ENCODE results near the gene RSL24D1. TPM values are rescaled to one million over a fixed set of nuclear protein-coding genes. Genes with fewer than 3 reads are reported as not detected.
A peak's percentile ranks its signal among the peaks of the same experiment; 100 is the strongest.

Gene RSL24D1
- 30.3 and 45.8 TPM in 2 replicates for total RNA-seq
- 46.1 and 69.7 TPM in 2 replicates for polyA plus RNA-seq

DNA sequence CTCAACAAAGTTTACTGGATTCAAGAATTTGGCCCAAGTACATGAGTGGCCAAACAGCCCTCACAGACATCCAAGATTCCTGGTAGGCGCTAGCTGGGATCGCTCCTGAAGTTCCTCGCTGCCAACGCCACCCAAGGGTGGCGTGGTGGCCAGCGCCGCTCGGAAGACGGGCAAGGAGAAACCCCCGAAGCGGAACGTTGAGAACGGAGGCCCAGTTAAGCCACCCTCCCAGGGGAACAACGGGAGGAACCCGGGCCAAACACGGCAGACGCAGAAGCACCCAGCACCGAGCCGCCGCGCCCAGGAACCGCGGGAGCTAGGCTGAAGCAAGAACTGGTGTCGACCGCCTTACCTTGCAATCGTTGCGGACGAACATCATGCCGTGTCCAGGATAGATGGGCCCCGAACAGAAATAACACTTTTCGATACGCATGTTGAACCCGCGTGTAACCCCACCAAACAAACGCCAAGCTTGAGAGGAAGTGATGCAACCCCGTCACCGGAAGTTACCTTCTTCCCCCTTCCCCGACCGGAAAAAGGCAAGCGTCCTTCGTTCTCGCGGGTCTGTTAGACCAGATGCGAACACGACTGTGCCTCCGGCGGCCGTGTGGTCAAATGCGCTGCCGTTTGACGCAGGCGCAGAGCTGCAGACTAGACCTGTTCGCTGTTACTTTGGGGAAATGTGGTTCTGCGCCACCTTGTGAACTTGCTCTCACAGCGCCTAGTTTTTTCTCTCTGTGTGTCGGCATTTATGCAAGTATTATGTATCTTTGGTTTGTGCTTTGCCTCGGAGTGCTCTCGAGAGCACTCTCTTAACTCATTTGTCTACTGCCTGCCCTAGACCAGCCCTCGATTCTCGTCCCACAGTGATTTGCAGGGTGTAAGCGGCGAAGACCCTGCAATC, at the start of gene RSL24D1:
RSL24D1 (minus strand) TSS at position 484 of the 904 bp plus-strand sequence; CDS start at position 433, 51 bp downstream.
- Histone ChIP-seq H3K4me3 (peak within 1 kb of the TSS; percentile 61), H3K27ac (peak within 1 kb of the TSS; percentile 91), H3K9me3 (ENCODE audit: low read depth) (no peaks in the 10 kb centered on the region), H3K27me3 (no peaks in the 10 kb centered on the region), H3K36me3 (peaks cover 6% of the 10 kb centered on the region), H3K4me1 (ENCODE audit: low read depth) (peaks cover 6% of the 10 kb centered on the region)
- peak; percentile 98 to 99 for DNase-seq (ENCODE audit: low read depth in 1 of 2, low spot score in 1 of 2)
- TF ChIP-seq, protein P1, sequence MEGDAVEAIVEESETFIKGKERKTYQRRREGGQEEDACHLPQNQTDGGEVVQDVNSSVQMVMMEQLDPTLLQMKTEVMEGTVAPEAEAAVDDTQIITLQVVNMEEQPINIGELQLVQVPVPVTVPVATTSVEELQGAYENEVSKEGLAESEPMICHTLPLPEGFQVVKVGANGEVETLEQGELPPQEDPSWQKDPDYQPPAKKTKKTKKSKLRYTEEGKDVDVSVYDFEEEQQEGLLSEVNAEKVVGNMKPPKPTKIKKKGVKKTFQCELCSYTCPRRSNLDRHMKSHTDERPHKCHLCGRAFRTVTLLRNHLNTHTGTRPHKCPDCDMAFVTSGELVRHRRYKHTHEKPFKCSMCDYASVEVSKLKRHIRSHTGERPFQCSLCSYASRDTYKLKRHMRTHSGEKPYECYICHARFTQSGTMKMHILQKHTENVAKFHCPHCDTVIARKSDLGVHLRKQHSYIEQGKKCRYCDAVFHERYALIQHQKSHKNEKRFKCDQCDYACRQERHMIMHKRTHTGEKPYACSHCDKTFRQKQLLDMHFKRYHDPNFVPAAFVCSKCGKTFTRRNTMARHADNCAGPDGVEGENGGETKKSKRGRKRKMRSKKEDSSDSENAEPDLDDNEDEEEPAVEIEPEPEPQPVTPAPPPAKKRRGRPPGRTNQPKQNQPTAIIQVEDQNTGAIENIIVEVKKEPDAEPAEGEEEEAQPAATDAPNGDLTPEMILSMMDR (IDR thresholded peaks at IDR 0.05; ENCODE audit: low read depth, low read length), result peak; percentile 56

DNA sequence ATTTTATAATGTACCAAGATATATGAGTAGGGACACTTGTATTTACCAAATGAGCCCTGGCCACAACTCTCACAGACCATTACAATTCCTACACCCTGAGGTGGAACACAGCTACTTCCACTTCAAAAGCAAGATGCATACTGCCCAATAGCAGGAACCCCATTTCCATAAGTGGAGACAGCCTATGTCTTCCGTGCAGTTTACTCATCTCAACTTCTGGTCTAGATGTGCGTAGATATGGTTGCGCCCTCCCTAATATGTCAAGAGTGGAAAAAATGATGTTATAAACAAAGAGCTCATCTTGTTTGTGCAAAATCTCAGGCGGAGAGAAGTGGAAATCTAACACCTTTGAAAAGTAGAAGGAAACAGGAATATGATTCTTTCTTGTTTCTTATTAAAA, 48.3 kb upstream of the RSL24D1 start:
- TF ChIP-seq, protein P1 (IDR thresholded peaks at IDR 0.05; ENCODE audit: low read depth, low read length), result no peak

DNA sequence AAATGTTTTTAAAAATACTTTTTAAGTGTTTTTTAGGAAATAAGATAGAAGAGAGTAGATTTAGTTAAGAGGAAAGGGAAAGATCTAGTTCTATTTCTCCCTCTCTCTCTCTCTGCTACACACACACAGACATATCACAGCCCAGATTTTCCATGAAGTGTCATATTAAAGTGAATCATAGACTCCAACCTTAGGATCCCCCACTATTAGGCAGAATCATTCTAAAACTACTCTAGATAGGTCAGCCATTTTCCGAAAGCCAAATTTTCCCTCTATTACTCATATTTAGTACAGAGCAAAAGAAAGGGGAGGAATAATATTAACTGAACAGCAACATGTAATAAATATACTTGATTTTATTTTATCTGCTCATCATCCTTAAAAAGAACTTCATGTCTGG, 45.1 kb upstream of the RSL24D1 start:
- no peaks in the 10 kb centered on the region for H3K9me3 ChIP-seq (ENCODE audit: low read depth)
- H3K36me3 ChIP-seq, result no peaks in the 10 kb centered on the region
- TF ChIP-seq, protein P1 (IDR thresholded peaks at IDR 0.05; ENCODE audit: low read depth, low read length), result no peak
- H3K4me1 ChIP-seq (ENCODE audit: low read depth), result peaks cover 2% of the 10 kb centered on the region
- no peaks in the 10 kb centered on the region for H3K27me3 ChIP-seq
- no peak overlapping the region for H3K4me3 ChIP-seq
- H3K27ac ChIP-seq, result no peak overlapping the region
- DNase-seq (ENCODE audit: low read depth in 1 of 2, low spot score in 1 of 2), result peak in 1 of 2 donors; percentile 32

More for the DNA sequence above, 48.3 kb upstream of the RSL24D1 start:
- no peaks in the 10 kb centered on the region for H3K27me3 ChIP-seq
- no peak overlapping the region for H3K27ac ChIP-seq
- H3K9me3 ChIP-seq (ENCODE audit: low read depth), result no peaks in the 10 kb centered on the region
- no peak overlapping the region for H3K4me3 ChIP-seq
- DNase-seq (ENCODE audit: low read depth in 1 of 2, low spot score in 1 of 2), result no peak
- H3K36me3 ChIP-seq, result no peaks in the 10 kb centered on the region
- peaks cover 7% of the 10 kb centered on the region for H3K4me1 ChIP-seq (ENCODE audit: low read depth)

DNA sequence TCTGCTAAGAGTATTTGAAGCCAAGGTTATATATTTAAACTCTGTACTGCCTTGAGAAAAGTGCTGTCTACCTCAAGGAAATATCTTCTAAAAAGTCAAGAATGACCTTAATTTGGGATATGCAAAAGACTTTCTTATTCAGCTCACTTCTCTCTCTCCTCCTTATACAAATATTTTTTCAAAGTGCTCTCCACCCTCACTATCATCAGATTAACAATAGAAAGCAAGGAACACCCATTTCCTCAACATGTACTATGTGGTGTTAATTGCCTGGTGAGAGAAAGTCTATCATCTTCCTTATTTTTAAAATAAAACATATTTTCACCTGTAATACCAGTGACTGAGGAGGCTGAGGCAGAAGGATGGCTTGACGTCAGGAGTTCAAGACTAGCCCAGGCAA, 44.4 kb upstream of the RSL24D1 start:
- Histone ChIP-seq H3K9me3 (ENCODE audit: low read depth) (no peaks in the 10 kb centered on the region), H3K4me1 (ENCODE audit: low read depth) (no peaks in the 10 kb centered on the region), H3K36me3 (no peaks in the 10 kb centered on the region), H3K4me3 (no peak overlapping the region), H3K27me3 (no peaks in the 10 kb centered on the region), H3K27ac (no peak overlapping the region)
- TF ChIP-seq, protein P1 (IDR thresholded peaks at IDR 0.05; ENCODE audit: low read depth, low read length), result no peak
- no peak for DNase-seq (ENCODE audit: low read depth in 1 of 2, low spot score in 1 of 2)

DNA sequence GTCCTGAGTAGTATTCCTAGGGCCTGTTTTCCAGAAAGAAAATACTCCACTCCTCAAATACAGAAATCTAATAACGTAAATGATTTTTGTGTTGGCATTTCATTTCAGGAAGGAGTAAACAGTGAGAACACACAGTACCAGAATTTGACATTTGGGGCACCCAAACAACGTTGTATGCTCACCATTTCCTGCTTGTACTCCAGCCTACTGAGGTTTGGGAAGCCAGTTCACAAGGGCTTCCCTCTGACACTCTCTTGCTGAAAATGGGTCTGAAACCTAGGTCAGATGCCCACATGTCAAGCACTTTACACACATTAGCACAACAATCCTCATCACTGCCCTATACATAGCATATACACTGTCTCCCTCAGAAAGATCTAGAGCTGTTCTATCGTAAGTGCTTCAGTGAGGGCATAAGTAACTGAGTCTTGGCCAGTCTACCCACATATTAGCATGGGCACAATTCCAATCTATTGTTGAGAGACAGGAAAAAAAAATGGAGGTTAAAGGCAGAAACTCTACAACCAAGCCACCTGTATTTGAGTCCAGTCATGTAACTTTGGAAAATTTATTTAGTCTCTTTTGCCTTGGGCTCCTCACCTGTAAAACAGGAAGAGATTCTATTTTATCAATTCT, 43.5 kb upstream of the RSL24D1 start:
- no peak for DNase-seq (ENCODE audit: low read depth in 1 of 2, low spot score in 1 of 2)
- TF ChIP-seq, protein P1 (IDR thresholded peaks at IDR 0.05; ENCODE audit: low read depth, low read length), result no peak
- H3K4me3 ChIP-seq, result no peak overlapping the region
- no peaks in the 10 kb centered on the region for H3K4me1 ChIP-seq (ENCODE audit: low read depth)
- no peaks in the 10 kb centered on the region for H3K9me3 ChIP-seq (ENCODE audit: low read depth)
- no peaks in the 10 kb centered on the region for H3K36me3 ChIP-seq
- H3K27me3 ChIP-seq, result no peaks in the 10 kb centered on the region
- no peak overlapping the region for H3K27ac ChIP-seq

All from cardiac muscle cell (in vitro differentiated cells and primary cell).